Measurements from ENCODE around the gene LIPC. TPM values are rescaled to one million over a fixed set of nuclear protein-coding genes. Genes with fewer than 3 reads are reported as not detected.

The LIPC gene
- total and polyA plus RNA-seq, 9 of the 15 experiments (the other 6 are each of a cell fraction or from before 2014, with no cell fraction given) = 0.07 to 0.41 (median 0.11) TPM; not detected in 2

DNA sequence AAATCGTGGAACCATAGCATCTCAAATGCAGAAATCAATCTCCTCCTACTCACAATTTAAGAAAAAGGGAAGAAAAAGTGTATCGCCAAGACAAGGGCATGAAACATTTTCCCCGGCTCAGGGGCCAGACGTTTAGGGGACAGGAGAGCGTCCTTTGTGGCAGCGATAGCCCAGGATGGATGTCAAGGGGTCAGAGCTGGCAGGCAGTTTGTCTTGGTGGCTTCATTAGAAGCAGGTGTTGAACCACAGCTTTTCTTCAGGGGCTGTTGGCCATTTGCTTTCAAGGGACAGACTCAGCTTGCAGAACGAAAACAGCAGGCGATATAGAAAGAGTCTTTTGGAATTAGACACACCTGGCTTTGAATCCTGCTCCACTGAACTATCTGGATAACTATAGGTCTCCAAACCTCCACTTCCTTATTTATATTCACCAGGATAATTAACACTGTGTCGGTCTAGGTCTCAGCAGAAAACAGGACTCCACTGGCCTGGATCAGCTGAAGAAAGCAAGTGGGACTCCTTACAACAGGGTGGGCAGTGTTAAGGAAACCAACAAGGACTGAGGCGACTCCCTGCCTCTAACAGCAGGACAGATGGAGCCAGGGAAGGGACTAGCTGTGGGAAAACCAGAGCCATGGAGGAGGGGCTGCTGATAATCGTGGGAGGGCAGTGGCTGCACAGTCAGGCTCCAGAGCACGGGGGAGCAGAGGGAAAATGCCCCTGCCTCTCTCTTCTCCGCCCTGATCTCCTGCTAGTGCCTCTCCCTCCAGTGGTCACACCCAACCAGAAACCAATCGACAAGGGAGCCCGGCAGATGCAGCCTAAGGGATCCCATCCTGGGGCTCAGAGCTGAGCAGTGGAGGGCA, 123.6 kb downstream of the LIPC start (continued):
- TF ChIP-seq, protein P1, sequence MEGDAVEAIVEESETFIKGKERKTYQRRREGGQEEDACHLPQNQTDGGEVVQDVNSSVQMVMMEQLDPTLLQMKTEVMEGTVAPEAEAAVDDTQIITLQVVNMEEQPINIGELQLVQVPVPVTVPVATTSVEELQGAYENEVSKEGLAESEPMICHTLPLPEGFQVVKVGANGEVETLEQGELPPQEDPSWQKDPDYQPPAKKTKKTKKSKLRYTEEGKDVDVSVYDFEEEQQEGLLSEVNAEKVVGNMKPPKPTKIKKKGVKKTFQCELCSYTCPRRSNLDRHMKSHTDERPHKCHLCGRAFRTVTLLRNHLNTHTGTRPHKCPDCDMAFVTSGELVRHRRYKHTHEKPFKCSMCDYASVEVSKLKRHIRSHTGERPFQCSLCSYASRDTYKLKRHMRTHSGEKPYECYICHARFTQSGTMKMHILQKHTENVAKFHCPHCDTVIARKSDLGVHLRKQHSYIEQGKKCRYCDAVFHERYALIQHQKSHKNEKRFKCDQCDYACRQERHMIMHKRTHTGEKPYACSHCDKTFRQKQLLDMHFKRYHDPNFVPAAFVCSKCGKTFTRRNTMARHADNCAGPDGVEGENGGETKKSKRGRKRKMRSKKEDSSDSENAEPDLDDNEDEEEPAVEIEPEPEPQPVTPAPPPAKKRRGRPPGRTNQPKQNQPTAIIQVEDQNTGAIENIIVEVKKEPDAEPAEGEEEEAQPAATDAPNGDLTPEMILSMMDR (IDR thresholded peaks at IDR 0.05 in 2 of 3, conservative IDR thresholded peaks at IDR 0.05 in 1 of 3; ENCODE audit: insufficient read depth in 2 of 3, low read depth in 1 of 3, low read length in 3 of 3) = peak; percentile 19 to 26 (median 20); a peak in 2 of 6 replicates

DNA sequence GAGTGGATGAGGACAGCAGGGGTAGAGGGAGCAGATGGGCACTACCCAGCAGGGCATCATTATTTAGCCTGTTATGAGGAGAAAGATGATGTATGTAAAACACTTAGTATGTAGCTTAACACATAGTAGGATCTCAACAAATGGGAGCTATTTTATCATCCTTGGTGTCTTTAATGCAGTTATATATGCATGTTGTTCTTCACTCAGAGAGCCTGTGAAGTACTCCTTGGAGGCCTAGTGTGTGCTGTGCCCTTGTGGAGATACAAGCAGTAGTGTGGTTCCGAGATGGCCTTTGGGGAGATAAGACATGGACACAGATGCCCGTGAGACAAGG, 124.2 kb downstream of the LIPC start:
- BruUV-seq (replicated peaks) = no TSS peak
- TF ChIP-seq ZKSCAN1 (IDR thresholded peaks at IDR 0.05; ENCODE audit: low read depth, low read length) = peak; percentile 95
- TF ChIP-seq LCOR (CRISPR knock-in tag; IDR thresholded peaks at IDR 0.05) = no peak
- intact Hi-C loops (cut with micrococcal nuclease) = no loop called here
- FAIRE-seq (no peak), ATAC-seq (no peak), DNase-seq (ENCODE audit: extremely low read depth in 1 of 4, low spot score in 3 of 4) (no peak)
- Histone ChIP-seq H3K27ac (ENCODE audit: extremely low read depth, low read depth, low read length) (no peak overlapping the region), H4K20me1 (replicated peaks; ENCODE audit: control insufficient read depth, insufficient read depth, low read length) (no peaks in the 10 kb centered on the region), H3K9me1 (ENCODE audit: control insufficient read depth, insufficient read depth, low read length) (no peaks in the 10 kb centered on the region), H3K9me3 (replicated peaks; ENCODE audit: control insufficient read depth, insufficient read depth, low read depth, low read length) (no peaks in the 10 kb centered on the region), H2AFZ (ENCODE audit: low read depth, low read length) (peak overlapping the region; percentile 97), H3K4me3 (no peak overlapping the region), H3K27me3 (ENCODE audit: control insufficient read depth in 2 of 2, insufficient read depth in 2 of 2, low read length in 2 of 2) (no peaks in the 10 kb centered on the region), H3K4me1 (replicated peaks in 1 of 2; ENCODE audit: control insufficient read depth in 2 of 2, insufficient read depth in 2 of 2, low read length in 2 of 2) (peaks cover 19 to 37% of the 10 kb centered on the region in 2 experiments), H3K36me3 (ENCODE audit: control insufficient read depth, insufficient read depth, low read length) (no peaks in the 10 kb centered on the region), H3K9ac (ENCODE audit: insufficient read depth in 1 of 2, low read depth in 2 of 2, low read length in 2 of 2) (peak overlapping the region in 1 of 2 experiments; percentile 80; a peak in 2 of 4 replicates), H3K4me2 (ENCODE audit: insufficient read depth, low read length) (peak overlapping the region; percentile 38; the same call in 1 of the 2 replicates), H3K79me2 (ENCODE audit: control insufficient read depth, insufficient read depth, low read length) (no peaks in the 10 kb centered on the region)
- ChIA-PET POLR2A (interaction anchor here (0.6 to 2.0 kb wide), 3 partner anchors 9 to 31 kb away, joined by 3 to 9 read pairs (median 3); no protein-coding TSS in a partner anchor), CTCF (ENCODE audit: low intra/inter-chr PET ratio) (no interaction called here)
- WGBS (ENCODE audit: insufficient coverage, low coverage, missing lambda C conversion rate) = 7% methylated on average over 2 of the region's 2 CpGs
- in situ Hi-C loops (cut with MboI) = no loop called here
